ENCODE data around the gene GPR4.
"Not testable (repeated sequence)": the region's sequence is repeated elsewhere in the genome, so short reads cannot be mapped to it uniquely, and the experiment has no call there.

GPR4 gene

DNA sequence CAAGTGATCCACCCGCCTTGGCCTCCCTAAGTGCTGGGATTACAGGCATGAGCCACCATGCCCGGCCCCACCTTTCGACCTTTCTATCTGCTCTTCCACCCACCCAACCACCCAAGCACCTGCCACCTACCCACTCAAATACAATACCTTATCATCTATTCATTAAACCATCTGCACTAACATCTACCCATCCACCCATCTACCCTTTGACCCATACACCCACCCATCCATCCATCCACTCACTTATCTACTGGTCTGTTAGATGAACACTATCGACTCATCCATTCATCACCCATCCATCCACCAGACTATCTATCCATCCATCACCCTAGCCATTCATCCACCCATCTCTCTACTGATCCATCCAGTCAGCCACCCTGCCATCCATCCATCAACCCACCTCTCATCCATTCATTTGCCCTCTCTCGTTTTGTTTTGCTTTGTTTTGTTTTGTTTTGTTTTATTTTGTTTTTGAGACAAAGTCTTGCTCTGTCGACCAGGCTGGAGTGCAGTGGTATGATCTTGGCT is 20.0 kb upstream of the GPR4 start:
- DNase-seq = no peak

- no peak for DNase-seq
These were observed 19.4 kb upstream of the GPR4 start for GRCh38 chr19:45621389-45621788.

GRCh38 chr19:45616704-45617017 is 14.6 kb upstream of the GPR4 start:
- no peak for DNase-seq

DNA sequence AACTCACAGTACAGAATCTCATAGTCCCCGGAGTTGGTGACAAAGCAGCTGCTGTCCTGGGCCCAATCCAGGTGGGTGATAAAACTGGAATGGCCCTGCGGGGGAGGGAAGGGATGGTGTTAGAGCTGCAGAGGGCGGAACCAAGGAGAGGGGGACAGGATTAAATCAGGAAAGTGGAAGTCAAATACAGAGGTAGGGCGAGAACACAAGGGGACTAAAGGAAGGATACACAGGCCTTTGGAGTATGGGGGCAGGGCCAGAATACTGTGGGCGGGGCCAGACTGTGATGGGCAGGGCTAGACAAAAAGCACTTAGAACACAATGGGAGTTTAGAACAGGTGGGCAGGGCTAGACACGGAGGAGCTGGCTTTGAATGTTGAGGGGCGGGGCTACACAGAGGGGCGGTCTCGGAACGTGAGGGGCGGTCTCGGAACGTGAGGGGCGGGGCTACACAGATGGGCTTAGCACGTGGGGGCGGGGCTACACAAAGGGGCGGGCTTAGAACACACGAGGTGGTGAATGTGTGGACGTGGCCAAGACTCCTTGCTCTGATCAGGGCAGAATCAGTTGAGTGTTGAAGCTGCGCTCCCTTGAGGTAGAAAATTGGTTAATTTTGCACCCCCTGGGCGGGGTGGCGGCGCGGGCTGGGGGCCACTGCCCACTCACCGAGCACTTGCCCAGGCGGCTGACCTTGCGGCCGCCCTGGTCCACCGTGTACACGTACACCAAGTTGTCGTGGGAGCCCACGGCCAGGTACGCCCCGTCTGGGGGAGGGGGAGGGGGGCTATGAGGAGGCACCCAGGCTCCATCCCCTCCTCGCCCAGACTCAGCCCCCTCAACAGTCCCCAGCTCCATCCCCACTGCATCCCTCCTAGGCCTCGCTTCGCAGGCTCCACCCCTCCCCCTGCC is 14.0 kb upstream of the GPR4 start:
- peak; percentile 80 to 82 for DNase-seq

DNA sequence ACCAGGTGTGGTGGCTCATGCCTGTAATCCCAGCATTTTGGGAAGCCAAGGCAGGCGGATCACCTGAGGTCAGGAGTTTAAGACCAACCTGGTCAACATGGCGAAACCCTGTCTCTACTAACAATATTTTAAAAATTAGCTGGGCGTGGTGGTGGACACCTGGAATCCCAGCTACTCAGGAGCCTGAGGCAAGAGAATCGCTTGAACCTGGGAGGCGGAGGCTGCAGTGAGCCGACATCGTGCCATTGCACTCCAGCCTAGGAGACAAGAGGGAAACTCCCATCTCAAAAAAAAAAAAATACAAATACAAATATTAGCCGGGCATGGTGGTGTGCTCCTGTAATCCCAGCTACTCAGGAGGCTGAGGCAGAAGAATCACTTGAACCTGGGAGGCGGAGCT is 13.0 kb upstream of the GPR4 start:
- not testable (repeated sequence) for DNase-seq

DNA sequence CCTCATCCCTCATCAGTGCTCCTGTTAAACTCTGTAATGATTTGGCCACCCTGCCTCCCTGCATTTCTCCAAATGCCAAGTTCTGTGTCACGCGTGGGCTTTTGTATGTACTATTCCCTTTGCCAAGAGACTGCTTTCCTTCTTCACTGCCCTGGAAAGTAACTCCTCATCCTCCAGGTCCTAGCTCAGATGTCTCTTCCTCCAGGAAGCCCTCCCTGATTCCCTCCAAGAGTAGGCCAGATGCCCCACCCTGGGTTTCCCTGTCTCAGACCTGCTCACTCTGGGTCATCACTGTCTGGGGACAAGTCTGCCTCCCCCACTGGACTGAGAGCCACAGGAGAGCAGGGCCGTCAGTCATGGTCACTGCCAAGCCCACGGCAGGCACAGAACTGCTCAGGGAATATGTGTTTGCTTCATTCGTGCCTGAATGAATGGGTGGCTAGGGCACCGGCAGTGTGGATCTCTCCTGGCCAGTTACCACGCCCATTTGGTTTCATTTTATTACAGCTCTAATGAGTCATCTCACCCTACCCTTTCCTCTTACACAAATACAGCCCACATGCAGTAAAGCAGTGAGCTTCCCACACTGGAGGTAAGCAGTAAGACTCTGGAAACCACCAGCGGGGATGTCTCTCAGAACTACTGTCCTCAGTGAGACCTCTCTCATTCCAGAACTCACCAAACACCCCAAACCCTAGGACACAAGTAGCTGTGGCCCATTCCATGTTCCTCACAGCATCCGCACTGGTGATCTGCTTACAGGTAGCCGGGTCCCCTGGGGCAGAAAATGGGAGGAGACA is 12.1 kb upstream of the GPR4 start:
- DNase-seq = peak; percentile 36 to 41

DNA sequence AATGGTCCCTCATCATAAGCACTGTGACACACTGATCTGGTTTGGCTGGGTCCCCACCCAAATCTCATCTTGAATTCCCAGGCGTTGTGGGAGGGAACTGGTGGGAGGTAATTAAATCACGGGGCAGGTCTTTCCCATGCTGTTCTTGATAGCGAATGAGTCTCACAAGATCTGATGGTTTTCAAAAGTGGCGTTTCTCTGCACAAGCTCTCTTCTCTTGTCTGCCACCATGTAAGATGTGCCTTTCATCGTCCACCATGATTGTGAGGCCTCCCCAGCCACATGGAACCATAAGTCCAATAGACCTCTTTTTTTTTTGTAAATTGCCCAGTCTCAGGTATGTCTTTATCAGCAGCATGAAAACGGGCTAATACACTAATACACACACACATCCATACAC is 6.9 kb upstream of the GPR4 start:
- DNase-seq = no peak

DNA sequence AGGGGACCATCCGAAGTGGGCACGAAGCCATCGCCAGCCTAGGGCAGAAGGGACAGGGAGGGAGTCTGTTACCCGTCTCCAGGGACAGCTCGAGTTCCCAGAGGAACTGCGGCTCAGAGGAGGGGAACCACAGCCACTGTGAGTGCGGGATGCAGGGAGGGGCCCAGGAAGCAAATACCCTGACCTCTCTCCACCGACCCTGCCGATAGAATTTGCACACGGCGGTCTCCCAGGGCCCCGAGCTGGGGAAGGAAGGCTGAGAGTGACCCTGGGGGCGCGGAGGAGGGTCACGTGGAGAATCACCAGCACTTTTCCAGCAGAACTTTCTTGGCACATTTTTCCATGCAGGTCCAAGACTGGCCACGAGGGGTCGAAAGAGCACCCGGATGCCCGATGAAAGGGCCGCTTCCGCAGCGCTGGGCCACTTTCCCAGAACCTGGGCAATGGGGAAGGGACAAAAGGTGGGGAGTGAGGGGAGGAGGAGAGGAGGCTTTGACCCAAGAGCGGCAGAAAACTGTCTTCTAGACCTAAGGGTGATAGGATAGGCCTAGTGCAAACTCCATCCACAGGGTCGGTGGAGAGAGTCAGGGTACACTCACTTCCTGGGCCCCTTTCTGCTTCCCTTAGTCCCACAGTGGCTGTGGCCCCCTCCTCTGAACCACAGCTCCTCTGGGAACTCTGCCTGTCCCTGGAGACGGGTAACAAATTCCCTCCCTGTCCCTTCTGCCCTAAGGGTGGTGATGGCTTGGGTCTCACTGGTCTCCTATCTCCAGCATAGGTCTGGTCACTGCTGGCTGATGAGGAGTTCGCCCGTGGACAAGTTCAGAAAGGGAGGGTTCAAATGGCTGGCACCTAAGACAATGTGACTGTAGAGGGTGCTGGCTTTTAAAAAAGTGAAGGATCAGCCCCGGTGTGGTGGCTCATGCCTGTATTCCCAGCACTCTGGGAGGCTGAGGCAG is 5.3 kb upstream of the GPR4 start:
- DNase-seq = peak; percentile 24 to 47

DNA sequence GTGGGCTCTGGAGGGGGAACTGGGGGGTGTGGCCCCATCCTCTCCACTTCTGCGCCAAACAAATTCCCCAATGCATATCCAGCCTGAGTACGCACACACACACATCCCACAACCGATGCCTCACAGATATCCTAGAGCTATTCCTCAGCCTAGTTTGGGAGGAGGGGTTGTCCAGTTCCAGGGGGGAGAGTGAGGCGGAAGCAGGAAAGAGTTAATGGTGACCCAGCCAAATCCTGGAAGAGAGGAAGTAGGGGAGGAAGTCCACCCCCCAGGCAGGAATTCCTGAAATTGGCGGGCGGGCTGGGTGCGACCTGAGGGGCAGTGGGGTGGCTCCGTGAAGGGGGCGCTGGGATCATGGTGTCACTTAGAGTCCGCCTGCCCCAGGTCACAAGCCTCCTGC is 897 bp downstream of the GPR4 start:
- no peak for DNase-seq

DNA sequence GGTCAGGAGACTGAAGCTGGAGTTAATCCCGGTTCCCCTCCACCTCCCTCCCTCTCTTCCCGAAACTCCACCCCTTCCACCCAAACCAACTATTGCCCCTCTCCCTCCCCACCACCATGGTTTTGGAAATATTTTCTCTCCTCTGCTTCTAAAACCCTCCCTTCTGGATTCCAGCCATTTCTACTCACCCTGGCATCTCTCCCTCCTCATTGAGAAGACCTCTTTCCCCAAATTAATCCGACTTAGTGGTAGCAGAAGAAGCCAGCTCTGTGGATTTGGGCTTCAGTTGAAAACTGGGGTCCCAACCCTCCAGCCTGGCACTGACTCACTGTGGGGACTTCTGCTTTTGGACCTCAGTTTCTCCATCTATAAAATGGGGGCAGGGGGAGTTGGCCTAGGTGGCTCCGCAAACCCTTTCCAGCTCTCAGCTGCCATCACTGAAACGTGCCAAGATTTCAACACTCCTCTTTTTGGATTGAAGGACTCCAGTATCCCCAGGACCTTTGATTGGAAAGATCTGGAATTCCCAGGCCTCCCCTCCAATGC is 1.6 kb downstream of the GPR4 start:
- DNase-seq = no peak

DNA sequence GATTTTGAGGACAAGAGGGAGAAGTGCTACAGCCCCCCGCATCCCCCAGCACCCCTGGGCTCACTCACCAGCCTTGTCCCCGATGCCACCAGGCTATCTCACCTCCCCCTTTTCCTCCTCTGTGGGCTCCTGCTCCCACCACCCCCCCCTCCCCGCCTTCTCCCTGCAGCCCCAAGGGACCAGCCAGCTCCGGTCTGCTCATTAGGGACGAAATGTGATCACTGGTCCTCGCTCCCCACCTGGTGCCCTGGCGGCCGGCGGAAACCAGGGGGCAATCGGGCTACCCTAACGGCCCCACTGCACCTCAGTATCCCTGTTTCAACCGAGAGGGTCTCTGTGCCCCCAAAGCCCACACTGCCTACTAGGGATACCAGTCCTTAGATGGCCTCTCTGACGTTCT is 2.7 kb downstream of the GPR4 start:
- no peak for DNase-seq

DNA sequence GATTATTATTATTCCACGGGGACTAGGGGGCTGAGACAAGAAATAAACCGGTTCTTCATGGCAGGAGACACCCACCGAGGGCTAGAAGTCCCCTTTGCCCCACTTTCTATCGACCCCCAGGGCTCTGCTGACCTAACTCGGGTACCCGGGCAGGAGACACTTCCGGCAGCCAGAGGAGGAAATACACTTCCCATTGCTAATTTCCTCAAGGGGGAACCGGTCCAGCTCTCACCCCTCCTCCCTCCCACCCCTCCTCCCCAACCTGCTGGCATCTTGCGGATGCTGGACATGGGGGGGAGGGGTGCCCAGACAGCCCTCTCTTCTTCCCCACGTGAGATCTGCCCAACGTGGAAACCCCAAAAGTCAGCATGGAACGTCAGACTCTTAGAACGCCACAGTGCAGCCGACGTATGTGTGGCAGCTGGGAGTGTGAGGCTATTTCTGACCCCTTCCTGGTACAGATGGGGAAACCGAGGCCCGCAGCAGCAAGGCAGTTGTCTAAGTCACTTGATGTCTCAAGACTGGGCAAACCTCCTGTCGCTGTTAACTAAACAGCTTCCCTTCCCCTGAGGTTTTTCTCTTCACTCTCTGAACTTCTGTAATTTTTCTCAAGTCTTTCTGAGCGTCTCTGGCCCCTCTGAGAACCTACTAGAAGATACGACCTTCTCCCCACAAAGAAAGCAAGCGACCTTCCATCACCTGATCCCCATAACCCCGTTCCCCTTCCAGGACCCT is 3.6 kb downstream of the GPR4 start:
- DNase-seq = peak; percentile 8 to 14

DNA sequence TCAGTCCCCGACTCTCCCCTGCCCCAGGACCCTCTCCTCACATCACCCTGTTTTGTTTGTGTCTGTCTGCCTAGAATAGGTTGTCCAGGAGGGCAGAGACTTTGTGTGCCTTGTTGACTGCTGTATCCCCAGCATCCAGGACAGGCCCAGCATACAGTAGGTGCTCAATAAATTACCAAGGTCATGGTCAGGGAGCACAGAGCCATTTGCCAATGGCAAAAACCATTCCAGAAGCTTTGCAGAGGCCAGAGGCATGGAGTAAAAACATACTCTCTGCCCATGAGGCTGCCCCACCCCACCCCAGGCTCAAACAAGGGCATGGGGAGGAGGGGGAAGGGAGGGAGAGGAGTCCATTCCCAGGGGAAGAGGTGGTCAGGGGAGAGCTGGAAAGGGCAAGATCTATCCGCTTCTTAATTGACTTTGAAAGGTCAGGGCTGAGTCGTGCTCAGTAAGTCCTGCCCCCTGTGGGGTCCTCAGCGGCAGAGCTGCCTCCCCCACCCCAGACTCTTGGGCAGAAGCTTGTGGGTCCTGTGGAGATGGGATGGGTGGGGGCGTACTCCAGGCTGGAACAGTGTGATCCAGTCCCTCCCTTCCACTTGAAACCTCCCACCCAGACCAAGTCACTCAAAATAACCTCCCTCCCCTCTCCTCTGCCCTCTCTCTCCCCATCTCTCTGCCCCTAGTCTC is 4.4 kb downstream of the GPR4 start:
- no peak for DNase-seq

DNA sequence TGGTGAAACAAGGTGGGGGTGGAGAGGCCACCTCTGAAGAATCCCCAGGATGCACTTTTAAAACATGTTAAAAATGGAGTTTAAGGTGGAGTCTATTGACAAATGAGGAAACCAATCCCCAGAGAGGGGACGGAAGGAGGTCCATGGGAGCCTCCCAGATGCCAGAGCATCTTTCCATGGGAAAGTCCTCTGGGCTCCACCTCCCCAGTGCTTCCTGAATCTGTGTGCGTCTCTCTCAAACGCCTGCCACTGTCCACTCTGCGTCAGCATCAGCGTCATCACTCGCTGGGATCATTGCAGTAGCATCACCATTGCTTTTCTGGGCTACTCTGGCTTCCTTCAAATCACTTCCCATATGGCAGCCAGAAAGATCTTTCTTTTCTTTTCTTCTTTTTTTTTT is 6.2 kb downstream of the GPR4 start:
- DNase-seq = no peak

- no peak for DNase-seq
These were observed 8.5 kb downstream of the GPR4 start for GRCh38 chr19:45593520-45593919.

DNA sequence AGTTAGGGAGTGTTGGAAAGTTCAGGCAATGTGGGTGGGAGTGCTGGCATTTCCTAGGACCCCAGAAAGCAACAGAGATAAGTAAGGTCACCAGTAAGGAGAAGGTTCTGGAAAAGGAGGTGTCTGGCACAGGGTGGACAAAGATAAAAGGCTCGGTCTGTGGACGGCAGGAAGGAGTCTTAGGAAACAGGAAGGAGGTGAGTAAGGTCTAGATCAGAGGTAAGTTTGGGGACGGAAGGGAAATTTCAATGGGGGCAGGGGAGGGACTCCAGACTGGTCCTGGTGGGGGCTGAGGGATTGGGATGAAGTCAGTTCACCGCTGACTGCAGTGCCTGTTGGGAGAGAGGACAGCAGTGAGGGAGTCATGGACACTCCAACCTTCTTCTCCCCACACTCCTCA is 9.6 kb downstream of the GPR4 start:
- no peak for DNase-seq

DNA sequence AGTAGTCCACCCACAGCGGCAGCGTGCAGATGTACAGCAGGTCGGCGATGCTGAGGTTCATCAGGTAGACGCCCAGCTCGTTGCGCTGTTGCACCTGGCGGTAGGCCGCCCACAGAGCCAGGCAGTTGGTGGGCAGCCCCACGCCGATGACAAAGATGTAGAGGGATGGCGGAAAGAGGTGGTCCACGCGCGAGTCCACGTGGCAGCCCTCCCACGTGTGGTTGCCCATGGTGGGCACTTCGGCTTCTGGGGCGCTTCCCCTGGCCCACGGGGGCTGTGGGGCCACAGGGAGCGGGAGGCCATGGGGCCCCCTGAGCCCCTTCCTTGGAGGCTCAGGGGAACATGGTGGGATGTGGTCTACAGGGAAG is 10.4 kb downstream of the GPR4 start:
- DNase-seq = no peak

DNA sequence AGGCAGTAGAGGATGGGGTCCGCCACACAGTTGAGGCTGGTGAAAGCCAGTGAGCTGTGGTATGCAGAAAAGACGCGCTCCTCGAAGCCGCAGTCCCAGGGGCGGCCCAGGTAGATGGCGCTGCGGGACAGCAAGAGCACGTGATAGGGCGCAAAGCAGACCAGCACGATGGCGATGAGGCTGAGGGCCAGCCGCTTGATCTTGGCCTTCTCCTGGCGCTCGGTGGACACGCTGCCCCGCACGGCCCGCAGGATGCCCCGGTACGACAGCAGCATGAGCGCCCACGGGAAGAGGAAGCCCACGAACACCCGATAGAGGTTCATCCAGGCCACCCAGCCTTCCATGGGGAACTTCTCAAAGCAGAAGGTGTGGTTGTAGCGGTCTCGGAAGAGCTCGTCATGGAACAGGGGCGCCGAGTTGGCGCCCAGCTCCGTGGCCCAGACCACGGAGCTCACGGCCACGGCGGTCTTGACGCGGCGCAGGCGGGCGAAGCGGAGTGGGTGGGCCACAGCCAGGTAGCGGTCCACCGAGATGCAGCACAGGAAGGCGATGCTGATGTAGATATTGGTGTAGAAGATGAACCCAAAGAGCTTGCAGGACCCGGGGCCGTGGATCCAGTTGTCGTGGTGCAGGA is 10.9 kb downstream of the GPR4 start:
- peak; percentile 28 to 33 for DNase-seq

DNA sequence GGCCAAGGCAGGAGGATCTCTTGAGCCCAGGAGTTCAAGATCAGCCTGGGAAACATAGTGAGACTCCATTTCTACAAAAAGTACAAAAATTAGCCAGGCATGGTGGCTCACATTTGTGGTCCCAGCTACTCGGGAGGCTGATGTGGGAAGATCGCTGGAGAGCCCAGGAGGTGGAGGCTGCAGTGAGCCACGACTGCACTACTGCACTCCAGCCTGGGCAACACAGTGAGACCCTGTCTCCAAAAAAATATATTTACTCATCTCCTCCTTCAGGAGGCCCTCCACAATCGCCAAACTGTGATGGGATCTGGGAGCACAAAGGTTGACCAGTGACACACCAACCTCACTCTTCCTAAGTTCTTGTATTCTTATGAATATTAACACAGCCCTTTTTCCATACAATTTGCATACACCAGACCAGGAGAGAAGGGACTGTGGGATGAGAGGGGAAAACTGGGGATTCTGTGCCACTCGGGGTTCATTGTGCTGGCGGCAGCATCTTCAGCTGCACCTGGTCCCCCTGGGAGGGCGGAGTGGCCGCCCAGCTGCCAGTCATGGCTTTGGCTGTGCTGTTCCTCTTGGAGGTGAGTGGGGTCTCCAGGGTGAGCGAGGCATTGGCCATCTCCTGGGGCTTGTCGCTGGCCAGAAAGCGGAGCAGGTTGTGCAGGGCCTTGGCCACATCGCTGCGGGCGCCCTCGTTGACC is 11.6 kb downstream of the GPR4 start:
- no peak for DNase-seq

- DNase-seq = no peak
These were observed 12.2 kb downstream of the GPR4 start for GRCh38 chr19:45589768-45590167.
